ENCODE results near the gene PDE4DIP.
A peak's percentile ranks its signal among the peaks of the same experiment; 100 is the strongest.
"Not testable (repeated sequence)": the region's sequence is repeated elsewhere in the genome, so short reads cannot be mapped to it uniquely, and the experiment has no call there.

The PDE4DIP gene

DNA sequence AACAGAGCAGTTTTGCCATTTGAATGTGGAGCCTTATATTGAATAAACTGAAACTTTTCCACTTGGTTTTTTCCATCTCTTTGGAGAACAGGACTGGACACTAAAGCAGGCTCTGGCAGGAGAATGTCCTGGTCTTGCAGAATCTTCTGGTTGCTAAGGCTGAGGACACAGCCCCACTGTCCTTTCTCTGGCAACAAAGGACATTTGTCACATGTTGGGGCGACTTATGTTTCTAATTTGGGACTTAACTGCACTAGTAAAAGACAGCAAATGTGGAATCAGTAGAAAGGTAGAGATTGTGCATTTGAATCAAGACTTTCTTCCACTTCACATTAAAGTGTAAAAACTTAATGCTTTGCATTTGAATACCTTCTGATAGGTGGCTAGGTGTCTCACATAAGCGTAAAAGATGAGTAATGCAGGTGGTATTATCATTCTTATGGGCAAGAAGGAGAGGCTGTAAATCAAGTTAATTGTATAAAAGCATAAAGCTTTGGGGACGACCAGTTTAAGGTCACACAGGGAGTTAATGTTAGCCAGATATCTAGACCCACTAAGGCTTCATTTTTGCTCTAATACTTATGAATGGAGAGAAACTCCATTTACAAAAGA lies 74.7 kb downstream of the PDE4DIP start:
- not testable (repeated sequence) for DNase-seq (ENCODE audit: low read depth in 1 of 2, low spot score in 1 of 2)

DNA sequence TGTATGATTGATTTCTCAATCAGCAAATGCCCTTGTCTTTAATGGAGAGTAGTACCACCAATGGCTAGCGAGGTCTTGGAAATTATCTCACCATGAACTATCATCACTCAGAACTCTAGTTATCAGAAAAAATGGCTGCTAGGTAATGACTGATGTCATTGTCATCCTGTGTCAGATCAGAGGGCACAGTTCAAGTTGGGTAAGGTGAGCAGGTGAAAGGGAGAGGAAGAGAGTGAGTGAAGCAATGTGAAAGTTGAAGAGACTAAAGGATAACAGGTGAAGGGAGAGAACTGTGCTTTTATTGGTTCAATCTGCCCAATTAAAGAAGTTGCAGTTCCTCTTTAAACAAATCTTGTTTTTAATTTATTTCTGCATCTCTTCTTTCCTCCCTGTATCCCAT lies 76.8 kb downstream of the PDE4DIP start:
- not testable (repeated sequence) for DNase-seq (ENCODE audit: low read depth in 1 of 2, low spot score in 1 of 2)

DNA sequence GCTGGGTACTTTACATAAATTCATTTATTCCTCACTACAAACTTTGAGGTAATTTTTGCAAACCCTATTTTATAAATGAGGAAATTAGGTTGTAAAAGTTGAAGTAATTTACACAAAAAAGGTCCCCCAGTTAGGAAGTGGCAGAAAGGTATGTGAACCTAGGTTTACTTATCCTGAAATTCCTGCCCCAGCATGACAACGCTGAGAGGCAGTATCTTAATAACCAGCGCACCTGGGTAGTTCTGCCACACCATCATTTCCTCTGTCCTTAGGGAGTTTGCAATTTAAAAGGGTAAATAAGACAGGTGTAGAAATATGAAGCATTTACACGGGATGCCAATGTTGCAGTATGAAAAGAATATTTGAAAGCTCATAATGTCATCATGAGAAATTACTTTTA lies 79.6 kb downstream of the PDE4DIP start:
- not testable (repeated sequence) for DNase-seq (ENCODE audit: low read depth in 1 of 2, low spot score in 1 of 2)

DNA sequence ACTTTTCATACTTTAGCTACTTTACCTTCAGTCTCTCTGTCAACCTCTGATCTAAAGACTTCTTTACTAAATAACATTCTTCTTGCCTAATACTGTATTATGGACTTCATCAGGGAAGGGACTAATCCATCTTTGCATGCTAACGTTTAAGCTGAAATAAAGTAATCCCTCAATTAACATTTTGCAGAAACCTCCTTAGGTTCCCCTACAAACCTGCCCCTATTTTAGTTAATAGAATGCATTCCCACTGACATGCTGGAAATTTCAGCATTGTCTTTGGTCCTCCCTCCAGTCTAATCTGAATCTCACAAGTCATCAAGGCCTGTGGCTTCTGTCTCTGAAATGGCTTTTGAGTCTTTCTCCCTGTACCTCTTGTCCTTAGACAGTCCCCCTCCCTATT lies 83.4 kb downstream of the PDE4DIP start:
- DNase-seq (ENCODE audit: low read depth in 1 of 2, low spot score in 1 of 2), result not testable (repeated sequence)

DNA sequence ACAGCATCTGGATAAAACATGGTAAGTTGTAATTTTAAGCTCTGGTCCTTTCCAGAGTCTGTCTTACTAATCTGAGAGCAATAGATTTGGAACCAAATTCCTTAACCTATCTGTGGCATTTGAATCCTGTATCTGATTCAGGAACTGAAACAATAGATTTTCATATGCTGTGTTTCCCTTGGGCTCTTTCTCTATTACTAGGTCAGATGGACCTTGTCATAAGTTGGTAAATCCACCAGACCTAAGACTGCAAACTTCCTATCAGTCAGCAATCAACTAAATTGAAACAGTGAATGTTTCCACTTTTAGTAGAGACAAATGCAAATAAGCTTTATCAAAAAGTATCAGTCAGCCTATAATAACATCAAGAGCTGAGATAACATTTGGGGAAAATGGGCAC lies 85.0 kb downstream of the PDE4DIP start:
- not testable (repeated sequence) for DNase-seq (ENCODE audit: low read depth in 1 of 2, low spot score in 1 of 2)

DNA sequence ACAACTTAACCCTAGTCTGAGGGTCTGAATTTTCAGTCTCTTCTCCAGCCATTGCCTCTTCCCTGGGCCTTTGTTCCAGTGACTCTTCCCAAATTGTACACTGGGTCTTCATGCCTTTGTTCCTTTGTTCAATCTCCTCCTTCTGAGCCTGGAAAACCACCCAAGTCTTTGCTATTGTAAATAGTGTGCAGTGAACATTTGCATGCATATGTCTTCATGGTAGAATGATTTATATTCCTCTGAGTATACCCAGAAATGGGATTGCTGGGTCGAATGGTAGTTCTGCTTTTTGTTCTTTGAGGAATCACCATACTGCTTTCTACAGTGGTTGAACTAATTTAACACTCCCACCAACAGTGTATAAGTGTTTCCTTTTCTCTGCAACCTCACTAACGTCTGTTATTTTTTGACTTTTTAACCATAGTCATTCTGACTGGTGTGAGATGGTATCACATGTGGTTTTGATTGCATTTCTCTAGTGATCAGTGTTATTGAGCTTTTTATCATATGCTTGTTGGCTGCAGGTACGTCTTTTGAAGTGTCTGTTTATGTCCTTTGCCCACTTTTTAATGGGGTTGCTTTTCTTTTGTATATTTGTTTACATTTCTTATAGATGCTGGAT lies 91.3 kb downstream of the PDE4DIP start:
- DNase-seq (ENCODE audit: low read depth in 1 of 2, low spot score in 1 of 2), result not testable (repeated sequence)

DNA sequence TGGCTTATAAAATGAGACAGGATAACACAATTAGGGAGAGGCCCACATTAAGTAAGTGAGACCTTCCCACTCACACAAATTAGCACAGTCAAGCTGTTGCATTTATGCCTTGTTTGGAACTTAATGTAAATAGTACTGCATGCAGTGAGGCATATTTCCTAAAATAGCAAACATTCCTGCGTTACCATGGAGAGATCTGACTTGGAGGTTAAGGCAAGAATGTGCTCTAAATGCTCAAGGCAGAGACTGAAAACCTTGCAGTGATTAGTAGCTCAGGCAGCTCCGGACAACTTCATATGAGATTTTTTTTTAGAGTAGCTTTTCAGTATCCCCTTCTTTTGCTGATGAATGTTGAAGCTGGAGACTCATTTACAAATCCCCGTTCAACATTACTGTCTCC lies 98.7 kb downstream of the PDE4DIP start:
- not testable (repeated sequence) for DNase-seq (ENCODE audit: low read depth in 1 of 2, low spot score in 1 of 2)

DNA sequence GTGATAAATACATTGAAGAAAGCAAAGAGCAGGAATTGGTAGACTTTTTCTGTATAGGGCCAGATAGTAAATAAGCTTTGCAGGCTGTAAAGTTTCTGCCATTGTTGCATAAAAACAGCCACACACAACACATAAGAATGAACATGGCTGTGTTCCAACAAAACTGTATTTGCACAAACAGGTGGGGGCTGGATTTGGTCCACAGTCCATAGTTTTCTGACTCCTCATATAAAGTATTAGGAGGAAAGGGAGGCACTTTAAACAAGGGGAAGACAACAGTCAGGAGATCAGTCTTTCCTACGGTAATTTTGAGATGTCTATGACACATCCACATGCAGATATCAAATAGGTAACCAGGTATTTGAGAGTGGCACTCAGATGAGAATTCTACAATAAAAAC lies 100.9 kb downstream of the PDE4DIP start:
- not testable (repeated sequence) for DNase-seq (ENCODE audit: low read depth in 1 of 2, low spot score in 1 of 2)

DNA sequence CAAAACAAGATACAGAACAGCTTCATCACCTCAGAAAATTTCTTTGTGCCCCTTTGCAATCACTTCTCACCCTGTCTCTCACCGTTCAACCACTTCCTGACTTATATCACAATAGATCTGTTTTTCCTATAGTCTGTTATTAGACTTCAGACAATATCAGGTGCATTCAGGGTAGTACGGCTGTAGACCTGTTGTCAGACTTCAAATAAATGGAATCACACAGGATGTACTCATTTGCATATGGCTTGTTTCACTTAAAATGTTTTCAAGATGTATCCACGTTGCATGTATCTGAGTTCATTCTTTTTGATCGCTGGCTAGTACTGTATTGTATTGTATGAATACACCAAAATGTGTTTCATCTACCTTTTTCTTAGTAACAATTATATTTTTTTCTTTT lies 104.5 kb downstream of the PDE4DIP start:
- DNase-seq (ENCODE audit: low read depth in 1 of 2, low spot score in 1 of 2), result not testable (repeated sequence)

DNA sequence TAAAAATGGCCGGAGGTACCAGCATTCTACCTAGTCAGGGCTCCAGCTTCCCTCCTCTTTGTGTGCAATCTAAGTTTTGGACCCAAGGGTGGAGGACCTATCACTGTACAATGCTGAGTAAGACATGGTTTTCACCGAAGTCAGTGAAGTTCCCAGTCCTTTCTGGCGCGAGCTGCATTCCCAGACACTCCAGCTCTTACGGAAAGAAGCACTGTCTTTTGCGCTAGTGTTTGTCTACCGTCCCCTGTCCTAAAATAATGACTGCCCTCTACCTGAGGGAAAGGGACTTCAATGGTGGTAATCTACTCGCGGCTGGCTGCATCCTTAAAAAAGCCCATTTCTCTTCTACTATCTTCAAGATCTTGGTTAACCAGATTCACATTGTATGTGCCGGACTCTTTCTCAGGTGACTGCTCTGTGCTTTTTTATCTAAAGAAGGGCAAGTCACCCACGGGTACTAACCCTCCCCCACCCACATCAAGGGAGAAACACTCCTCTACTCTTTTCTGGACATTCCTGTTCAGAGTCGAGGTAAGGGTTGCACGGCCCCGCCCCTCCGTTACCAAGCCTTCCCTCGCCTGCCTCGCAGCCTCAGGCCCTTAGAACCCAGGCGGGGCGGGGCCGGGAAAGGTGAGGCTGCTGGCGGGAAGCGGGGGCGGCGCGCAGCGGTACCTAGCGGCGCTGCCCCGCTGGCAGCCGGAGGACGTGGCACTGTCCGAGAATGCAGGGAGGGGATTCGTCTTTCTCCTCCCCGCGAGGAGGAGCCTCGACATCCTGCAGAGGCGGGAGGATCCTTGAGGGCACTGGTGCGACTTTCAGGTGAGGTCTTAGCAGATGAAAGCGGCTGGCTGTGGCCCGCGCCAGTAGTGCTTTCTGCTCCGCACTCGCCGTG lies 107.4 kb downstream of the PDE4DIP start:
- peak; percentile 37 to 42 for DNase-seq (ENCODE audit: low read depth in 1 of 2, low spot score in 1 of 2)

DNA sequence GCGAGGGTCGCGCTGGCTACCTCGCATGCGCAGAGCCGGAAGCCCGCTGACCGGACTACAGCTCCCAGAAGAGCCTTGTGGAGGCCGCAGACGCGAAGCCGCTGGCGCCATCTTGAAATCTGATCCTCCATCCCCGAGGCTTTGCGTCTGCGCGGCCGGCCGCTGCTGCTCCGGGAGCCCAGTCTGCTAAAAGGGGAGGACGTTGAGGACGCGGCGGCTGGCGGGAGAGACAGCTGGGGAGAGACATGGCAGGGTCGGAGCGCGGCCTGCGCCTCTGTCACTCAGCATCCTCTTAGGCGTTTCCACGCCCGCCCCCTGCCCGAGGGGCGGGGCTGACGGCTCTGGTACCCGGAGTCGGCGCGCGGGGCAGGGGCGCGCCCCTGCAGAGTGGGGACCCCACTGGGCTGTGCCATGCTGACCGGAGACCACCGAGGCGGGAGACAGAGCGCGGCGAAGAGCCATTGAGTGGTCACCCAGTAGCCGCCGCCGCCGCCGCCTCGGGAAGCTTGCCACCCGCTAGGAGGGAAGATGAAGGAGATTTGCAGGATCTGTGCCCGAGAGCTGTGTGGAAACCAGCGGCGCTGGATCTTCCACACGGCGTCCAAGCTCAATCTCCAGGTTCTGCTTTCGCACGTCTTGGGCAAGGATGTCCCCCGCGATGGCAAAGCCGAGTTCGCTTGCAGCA lies 108.2 kb downstream of the PDE4DIP start:
- DNase-seq (ENCODE audit: low read depth in 1 of 2, low spot score in 1 of 2), result peak; percentile 31 to 57

DNA sequence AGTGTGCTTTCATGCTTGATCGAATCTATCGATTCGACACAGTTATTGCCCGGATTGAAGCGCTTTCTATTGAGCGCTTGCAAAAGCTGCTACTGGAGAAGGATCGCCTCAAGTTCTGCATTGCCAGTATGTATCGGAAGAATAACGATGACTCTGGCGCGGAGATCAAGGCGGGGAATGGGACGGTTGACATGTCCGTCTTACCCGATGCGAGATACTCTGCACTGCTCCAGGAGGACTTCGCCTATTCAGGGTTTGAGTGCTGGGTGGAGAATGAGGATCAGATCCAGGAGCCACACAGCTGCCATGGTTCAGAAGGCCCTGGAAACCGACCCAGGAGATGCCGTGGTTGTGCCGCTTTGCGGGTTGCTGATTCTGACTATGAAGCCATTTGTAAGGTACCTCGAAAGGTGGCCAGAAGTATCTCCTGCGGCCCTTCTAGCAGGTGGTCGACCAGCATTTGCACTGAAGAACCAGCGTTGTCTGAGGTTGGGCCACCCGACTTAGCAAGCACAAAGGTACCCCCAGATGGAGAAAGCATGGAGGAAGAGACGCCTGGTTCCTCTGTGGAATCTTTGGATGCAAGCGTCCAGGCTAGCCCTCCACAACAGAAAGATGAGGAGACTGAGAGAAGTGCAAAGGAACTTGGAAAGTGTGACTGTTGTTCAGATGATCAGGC lies 108.8 kb downstream of the PDE4DIP start:
- not testable (repeated sequence) for DNase-seq (ENCODE audit: low read depth in 1 of 2, low spot score in 1 of 2)

DNA sequence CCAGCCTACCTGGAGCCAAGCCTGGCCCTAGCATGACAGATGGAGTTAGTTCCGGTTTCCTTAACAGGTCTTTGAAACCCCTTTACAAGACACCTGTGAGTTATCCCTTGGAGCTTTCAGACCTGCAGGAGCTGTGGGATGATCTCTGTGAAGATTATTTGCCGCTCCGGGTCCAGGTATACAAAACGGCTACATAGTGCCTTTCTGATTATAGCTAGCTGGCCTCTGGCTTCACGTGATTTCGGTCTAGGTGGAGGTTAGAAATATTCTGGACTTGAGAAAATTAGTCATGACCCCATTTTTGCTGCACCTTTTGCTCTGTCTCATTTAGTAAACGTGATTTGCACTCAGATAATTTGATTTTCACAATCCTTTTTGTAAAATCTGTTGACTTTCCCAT lies 109.5 kb downstream of the PDE4DIP start:
- DNase-seq (ENCODE audit: low read depth in 1 of 2, low spot score in 1 of 2), result not testable (repeated sequence)

DNA sequence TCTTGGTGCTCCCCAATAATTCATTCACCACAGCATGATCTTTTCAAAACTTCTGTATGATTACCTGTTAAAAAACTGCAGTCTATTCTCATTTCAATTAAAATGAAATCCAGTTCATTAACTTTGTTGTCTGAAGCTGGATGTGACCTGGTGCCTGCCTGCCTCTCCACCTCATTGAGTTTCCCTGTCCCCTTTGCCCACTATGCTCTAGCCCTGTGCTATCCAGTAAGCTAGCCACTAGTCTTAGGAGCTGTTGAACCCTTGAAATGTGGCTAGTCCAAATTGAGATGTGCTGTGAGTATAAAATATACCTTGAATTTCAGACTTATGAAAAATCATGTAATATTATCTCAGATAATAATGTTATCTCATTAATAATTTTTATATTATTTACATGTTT lies 114.1 kb downstream of the PDE4DIP start:
- not testable (repeated sequence) for DNase-seq (ENCODE audit: low read depth in 1 of 2, low spot score in 1 of 2)

DNA sequence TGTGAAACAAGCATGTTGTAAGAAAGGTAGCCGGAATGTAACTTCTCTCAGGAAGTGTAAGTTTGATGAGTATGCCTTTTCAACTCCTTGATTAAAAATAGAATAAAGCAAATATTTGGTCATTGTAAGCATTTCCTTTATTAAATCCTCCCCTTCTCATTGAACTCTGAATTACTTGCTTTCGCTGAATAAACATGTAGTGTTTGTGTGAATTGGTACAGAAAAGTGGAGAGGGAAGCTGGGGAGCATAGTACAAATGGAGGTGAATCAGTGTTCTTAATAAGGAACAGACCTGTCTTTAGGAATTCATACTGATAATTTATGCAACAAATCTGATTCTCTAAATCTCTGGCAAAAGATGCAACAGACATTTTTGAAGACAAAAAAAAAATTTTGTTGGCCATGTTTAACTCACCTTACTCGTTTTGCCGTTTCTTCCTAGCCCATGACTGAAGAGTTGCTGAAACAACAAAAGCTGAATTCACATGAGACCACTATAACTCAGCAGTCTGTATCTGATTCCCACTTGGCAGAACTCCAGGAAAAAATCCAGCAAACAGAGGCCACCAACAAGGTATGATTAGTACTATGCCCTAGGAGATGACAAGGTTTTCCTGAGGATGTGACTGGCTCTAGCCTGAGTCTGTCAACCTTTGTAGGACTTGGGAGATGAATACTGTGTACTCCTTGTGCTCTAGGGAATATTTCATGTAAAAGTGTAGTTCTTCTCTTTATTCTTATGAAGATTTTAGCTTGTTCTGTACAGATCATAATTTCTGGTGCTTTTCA lies 116.2 kb downstream of the PDE4DIP start:
- not testable (repeated sequence) for DNase-seq (ENCODE audit: low read depth in 1 of 2, low spot score in 1 of 2)

DNA sequence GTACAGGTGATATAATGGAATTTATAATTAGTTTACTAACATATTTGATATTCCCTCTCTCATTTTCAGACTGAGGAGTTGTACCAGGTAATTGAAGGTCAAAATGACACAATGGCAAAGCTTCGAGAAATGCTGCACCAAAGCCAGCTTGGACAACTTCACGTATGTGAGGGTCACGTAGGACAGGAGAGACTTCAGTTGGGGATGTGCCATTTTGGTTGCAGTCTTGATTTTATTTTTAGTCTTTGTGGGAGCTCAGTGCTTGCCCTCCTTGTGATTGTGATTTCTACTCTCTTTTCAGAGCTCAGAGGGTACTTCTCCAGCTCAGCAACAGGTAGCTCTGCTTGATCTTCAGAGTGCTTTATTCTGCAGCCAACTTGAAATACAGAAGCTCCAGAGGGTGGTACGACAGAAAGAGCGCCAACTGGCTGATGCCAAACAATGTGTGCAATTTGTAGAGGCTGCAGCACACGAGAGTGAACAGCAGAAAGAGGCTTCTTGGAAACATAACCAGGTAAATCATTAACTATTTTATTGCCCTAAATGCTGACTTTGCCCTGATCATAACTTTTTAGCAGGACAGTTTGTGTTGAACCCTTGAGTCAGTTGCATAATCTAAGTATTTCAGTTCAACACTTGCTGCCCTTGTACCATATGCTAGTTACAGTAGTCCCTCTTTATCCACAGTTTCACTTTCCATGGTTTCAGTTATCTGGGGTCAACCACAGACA lies 118.1 kb downstream of the PDE4DIP start:
- DNase-seq (ENCODE audit: low read depth in 1 of 2, low spot score in 1 of 2), result not testable (repeated sequence)

DNA sequence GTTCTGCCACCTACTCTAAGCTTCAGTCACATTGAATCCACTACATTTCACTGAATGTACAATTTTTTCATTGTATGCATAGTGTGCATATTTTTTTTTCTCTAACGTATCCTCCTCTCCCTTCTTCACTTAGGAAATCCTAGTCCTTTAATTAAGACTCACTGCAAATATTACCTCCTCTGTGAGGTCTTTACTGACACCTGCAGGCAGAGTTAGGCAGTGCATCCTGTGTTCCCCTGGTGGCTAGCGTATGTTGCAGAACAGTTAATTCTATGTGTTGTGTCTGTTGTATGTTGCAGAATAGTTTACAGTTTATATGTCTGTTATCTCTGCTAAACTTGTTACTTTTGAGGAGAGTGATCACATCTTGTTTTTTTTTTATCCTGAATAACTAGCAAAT lies 121.9 kb downstream of the PDE4DIP start:
- DNase-seq (ENCODE audit: low read depth in 1 of 2, low spot score in 1 of 2), result not testable (repeated sequence)

DNA sequence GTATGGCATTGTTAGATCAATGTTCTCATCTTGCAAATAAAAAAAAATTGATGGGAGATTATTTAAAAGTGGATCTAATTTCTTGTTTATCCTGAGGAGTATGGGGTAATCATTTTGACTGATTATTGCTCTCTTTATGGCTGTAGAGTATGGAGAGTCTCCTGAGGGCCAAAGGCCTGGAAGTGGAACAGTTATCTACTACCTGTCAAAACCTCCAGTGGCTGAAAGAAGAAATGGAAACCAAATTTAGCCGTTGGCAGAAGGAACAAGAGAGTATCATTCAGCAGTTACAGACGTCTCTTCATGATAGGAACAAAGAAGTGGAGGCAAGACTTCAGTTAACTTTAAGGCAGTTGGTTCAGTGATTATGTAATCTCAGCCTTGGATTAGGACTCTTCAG lies 123.4 kb downstream of the PDE4DIP start:
- DNase-seq (ENCODE audit: low read depth in 1 of 2, low spot score in 1 of 2), result not testable (repeated sequence)

DNA sequence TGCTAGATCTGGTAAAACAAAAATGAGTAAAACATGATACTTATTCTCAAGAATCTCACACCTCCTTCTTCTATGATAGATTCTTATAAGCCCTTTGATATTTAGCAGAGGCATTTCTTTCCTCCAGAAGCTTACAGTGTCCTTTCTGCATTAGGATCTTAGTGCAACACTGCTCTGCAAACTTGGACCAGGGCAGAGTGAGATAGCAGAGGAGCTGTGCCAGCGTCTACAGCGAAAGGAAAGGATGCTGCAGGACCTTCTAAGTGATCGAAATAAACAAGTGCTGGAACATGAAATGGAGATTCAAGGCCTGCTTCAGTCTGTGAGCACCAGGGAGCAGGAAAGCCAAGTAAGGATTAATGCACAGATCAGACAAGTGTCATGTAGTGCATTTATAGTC lies 124.5 kb downstream of the PDE4DIP start:
- DNase-seq (ENCODE audit: low read depth in 1 of 2, low spot score in 1 of 2), result not testable (repeated sequence)

All from stimulated activated CD4-positive, alpha-beta T cell treated with anti-CD3 and anti-CD28 coated beads, Interleukin-15, amount 100 ng/mL, for 1 hour (primary cell).